SK-N-SH (cell line): Measurements from ENCODE around the gene AACS. TPM values are rescaled to one million over a fixed set of nuclear protein-coding genes. Genes with fewer than 3 reads are reported as not detected.
"Not testable (repeated sequence)": the region's sequence is repeated elsewhere in the genome, so short reads cannot be mapped to it uniquely, and the experiment has no call there.

ENCODE experiments used
- CTCF ChIA-PET: fragments of 300-600, 350-600 bp; formaldehyde crosslinking; extraction: SDS; loops from one replicate; lab custom pipeline; 2021; lab: Yijun Ruan, JAX
- POLR2A ChIA-PET: fragments of 350-600 bp; sonication (Branson Sonifier 250); formaldehyde crosslinking; extraction: SDS; loops from one replicate; lab custom pipeline; 2020; ENCODE audit warnings: antibody characterized with exemption, inconsistent platforms; lab: Yijun Ruan, JAX
- DNase-seq: peaks from one replicate; pipeline ENCODE4 v3.0.0; 2012
- H2AFZ ChIP-seq: fragments of 200-600 bp; sonication (generic); 2 replicates; pipeline ENCODE4 v1.8.1; 2016; ENCODE audit warnings: antibody characterized with exemption, mild to moderate bottlenecking, low read depth
- H3F3A ChIP-seq: fragments of 200-600 bp; sonication (generic); replicated peaks from 2 replicates; pipeline ENCODE3; 2016; ENCODE audit warnings: antibody characterized with exemption, mild to moderate bottlenecking; ENCODE audit not compliant: insufficient read depth
- H3K27ac ChIP-seq, 2 experiments: fragments of 200-500 bp in 1 of 2; fragments of 200-600 bp in 1 of 2; sonication (Bioruptor generic) in 1 of 2; sonication (generic), shearing (Covaris generic) in 1 of 2; 2 replicates each; pipeline versions ENCODE4 v1.5.1 to v1.6.1; 2014 to 2016; ENCODE audit warnings: low read depth in 2 of 2, inconsistent platforms in 1 of 2, low read length in 1 of 2, mild to moderate bottlenecking in 1 of 2, mixed read lengths in 1 of 2
- H3K27me3 ChIP-seq: fragments of 200-600 bp; sonication (generic), shearing (Covaris generic); 2 replicates; pipeline ENCODE4 v1.6.1; 2016; ENCODE audit warnings: mixed run types; ENCODE audit not compliant: insufficient read depth
- H3K36me3 ChIP-seq, 2 experiments: fragments of 200-500 bp in 1 of 2; fragments of 200-600 bp in 1 of 2; sonication (Bioruptor generic) in 1 of 2; sonication (generic) in 1 of 2; replicated peaks in 1 of 2; 2 replicates each; pipeline versions ENCODE3 to v1.5.1; 2014 to 2016; ENCODE audit warnings: low read length in 1 of 2, mild to moderate bottlenecking in 1 of 2; ENCODE audit not compliant: insufficient read depth in 2 of 2, control insufficient read depth in 1 of 2
- H3K4me1 ChIP-seq, 2 experiments: fragments of 200-500 bp in 1 of 2; fragments of 200-600 bp in 1 of 2; sonication (Bioruptor generic) in 1 of 2; sonication (generic), shearing (Covaris generic) in 1 of 2; 2 replicates each; pipeline versions ENCODE4 v1.5.1 to v1.6.1; 2014 to 2016; ENCODE audit warnings: low read depth in 1 of 2, low read length in 1 of 2, mixed run types in 1 of 2; ENCODE audit not compliant: insufficient read depth in 2 of 2, control insufficient read depth in 1 of 2
- H3K4me2 ChIP-seq: fragments of 200-600 bp; sonication (generic), shearing (Covaris generic); 2 replicates; pipeline ENCODE4 v1.6.1; 2017; ENCODE audit warnings: mixed run types
- H3K4me3 ChIP-seq, 2 experiments: fragments of 200-500 bp in 1 of 2; fragments of 200-600 bp in 1 of 2; sonication (Bioruptor generic) in 1 of 2; sonication (generic), shearing (Covaris generic) in 1 of 2; 2 replicates each; pipeline versions ENCODE4 v1.5.1 to v1.8.1; 2014 to 2016; ENCODE audit warnings: low read depth in 2 of 2, inconsistent platforms in 1 of 2, low read length in 1 of 2, mild to moderate bottlenecking in 1 of 2, mixed read lengths in 1 of 2, moderate library complexity in 1 of 2
- H3K79me2 ChIP-seq: fragments of 200-600 bp; sonication (generic); 2 replicates; pipeline ENCODE4 v1.8.1; 2017; ENCODE audit warnings: mild to moderate bottlenecking; ENCODE audit not compliant: insufficient read depth
- H3K9ac ChIP-seq: fragments of 200-600 bp; sonication (generic); 2 replicates; pipeline ENCODE4 v1.6.1; 2017; ENCODE audit warnings: mixed run types
- H3K9me2 ChIP-seq: fragments of 200-600 bp; sonication (generic); 2 replicates; pipeline ENCODE4 v1.6.1; 2017; ENCODE audit warnings: mixed run types
- H3K9me3 ChIP-seq: fragments of 200-600 bp; sonication (generic); 2 replicates; pipeline ENCODE4 v1.6.1; 2017; ENCODE audit warnings: mixed run types, mild to moderate bottlenecking, moderate library complexity
- H4K20me1 ChIP-seq: fragments of 200-600 bp; sonication (generic); 2 replicates; pipeline ENCODE4 v1.6.1; 2017; ENCODE audit warnings: mild to moderate bottlenecking, mixed run types; ENCODE audit not compliant: insufficient read depth
- EP300 ChIP-seq, 2 experiments: IDR thresholded peaks; 2 replicates each; pipeline versions ENCODE4 v1.4.0 to v1.6.1; 2012; ENCODE audit warnings: borderline replicate concordance in 1 of 2, low read depth in 1 of 2, low read length in 1 of 2
- EZH2phosphoT487 ChIP-seq: fragments of 200-600 bp; sonication (generic); IDR thresholded peaks from 2 replicates; pipeline ENCODE4 v1.6.1; 2017; ENCODE audit warnings: low read depth, mixed run types, mild to moderate bottlenecking, antibody characterized with exemption, moderate library complexity, borderline replicate concordance
- FOXJ3 ChIP-seq: sonication (generic); formaldehyde crosslinking; IDR thresholded peaks from 2 replicates; pipeline ENCODE4 v1.5.1; 2020; ENCODE audit warnings: mild to moderate bottlenecking, missing genetic modification reagents
- NFIC ChIP-seq: IDR thresholded peaks from 2 replicates; pipeline ENCODE4 v1.4.0; 2012; ENCODE audit warnings: borderline replicate concordance
- NRF1 ChIP-seq: IDR thresholded peaks from 2 replicates; pipeline ENCODE4 v1.6.1; 2012; ENCODE audit warnings: low read depth, mild to moderate bottlenecking, low read length
- RAD21 ChIP-seq: IDR thresholded peaks from 2 replicates; pipeline ENCODE4 v1.6.1; 2012; ENCODE audit warnings: mild to moderate bottlenecking, low read length
- RCOR1 ChIP-seq: fragments of 150-350 bp; IDR thresholded peaks from 2 replicates; pipeline ENCODE4 v1.6.1; 2017; ENCODE audit warnings: antibody characterized with exemption, low read length
- REST ChIP-seq: IDR thresholded peaks from 2 replicates; pipeline ENCODE4 v1.6.1; 2012; ENCODE audit warnings: mild to moderate bottlenecking, low read depth, low read length, moderate library complexity
- RFX5 ChIP-seq: IDR thresholded peaks from 2 replicates; pipeline ENCODE4 v1.6.1; 2012; ENCODE audit warnings: mild to moderate bottlenecking, improper control_type of control experiment, low read length
- TEAD4 ChIP-seq: IDR thresholded peaks from 2 replicates; pipeline ENCODE4 v1.4.0; 2012; ENCODE audit warnings: mild to moderate bottlenecking, borderline replicate concordance; ENCODE audit not compliant: insufficient read depth
- USF1 ChIP-seq: IDR thresholded peaks from 2 replicates; pipeline ENCODE4 v1.4.0; 2012; ENCODE audit warnings: low read depth, borderline replicate concordance
- ZBTB33 ChIP-seq: IDR thresholded peaks from 2 replicates; pipeline ENCODE4 v1.4.0; 2012; ENCODE audit warnings: low read depth, borderline replicate concordance
- WGBS: methylation state at CpG from one replicate; pipeline ENCODE4 v1.1.6; 2017; ENCODE audit warnings: low lambda C conversion rate; 5-methylcytosine and 5-hydroxymethylcytosine counted together
- polyA plus RNA-seq, 3 experiments: library from polyadenylated mRNA; depleted of rRNA; stranded (reverse); fragments of >200 nt; gene quantifications; 2 replicates each; pipeline ENCODE4 v1.2.3, GENCODE V29; 2012

Gene AACS
- polyA plus RNA-seq, 1 of the 3 experiments (the other 2 are of a cell fraction) = 17.3 TPM

GRCh38 chr12:125111403-125111802 lies 46.2 kb downstream of the AACS start:
- Histone ChIP-seq H3K4me3 (no peak overlapping the region), H3K27ac (no peak overlapping the region), H3F3A (no peaks in the 10 kb centered on the region), H4K20me1 (no peaks in the 10 kb centered on the region), H3K36me3 (peaks cover 0 to 37% of the 10 kb centered on the region in 2 experiments), H3K79me2 (no peaks in the 10 kb centered on the region), H3K9ac (no peak overlapping the region), H2AFZ (no peak overlapping the region), H3K27me3 (no peaks in the 10 kb centered on the region), H3K4me1 (no peaks in the 10 kb centered on the region), H3K9me3 (no peaks in the 10 kb centered on the region), H3K9me2 (no peaks in the 10 kb centered on the region), H3K4me2 (no peak overlapping the region)
- ChIA-PET CTCF (no interaction called here), POLR2A (no interaction called here)
- WGBS = 90% methylated on average over 3 of the region's 3 CpGs
- DNase-seq = no peak
- TF ChIP-seq EZH2phosphoT487 = no peak
- no peak for TF ChIP-seq RAD21
- no peak for TF ChIP-seq RFX5
- TF ChIP-seq TEAD4 = no peak
- no peak for TF ChIP-seq EP300 (IDR thresholded peaks at IDR 0.05; ENCODE audit: borderline replicate concordance in 1 of 2, low read depth in 1 of 2, low read length in 1 of 2)
- TF ChIP-seq FOXJ3 (CRISPR knock-in tag) = no peak
- TF ChIP-seq REST = no peak
- TF ChIP-seq NFIC = no peak
- no peak for TF ChIP-seq USF1
- no peak for TF ChIP-seq RCOR1
- TF ChIP-seq ZBTB33 = no peak
- no peak for TF ChIP-seq NRF1

- H4K20me1 ChIP-seq, H2AFZ ChIP-seq, CTCF ChIA-PET, H3K4me3 ChIP-seq, H3K9me2 ChIP-seq, DNase-seq, H3K4me1 ChIP-seq, H3K9ac ChIP-seq, H3K27me3 ChIP-seq, H3K79me2 ChIP-seq, H3K9me3 ChIP-seq, H3K27ac ChIP-seq, H3K4me2 ChIP-seq, POLR2A ChIA-PET, H3F3A ChIP-seq: not testable (repeated sequence)
- 93% methylated on average over 6 of the region's 6 CpGs for WGBS
- peaks cover 0 to 28% of the 10 kb centered on the region in 2 experiments for H3K36me3 ChIP-seq
Measured at GRCh38 chr12:125112614-125113013, 47.4 kb downstream of the AACS start.
